ENCODE results near the gene ANO9.
"Not testable (repeated sequence)": the region's sequence is repeated elsewhere in the genome, so short reads cannot be mapped to it uniquely, and the experiment has no call there.

ANO9 gene

DNA sequence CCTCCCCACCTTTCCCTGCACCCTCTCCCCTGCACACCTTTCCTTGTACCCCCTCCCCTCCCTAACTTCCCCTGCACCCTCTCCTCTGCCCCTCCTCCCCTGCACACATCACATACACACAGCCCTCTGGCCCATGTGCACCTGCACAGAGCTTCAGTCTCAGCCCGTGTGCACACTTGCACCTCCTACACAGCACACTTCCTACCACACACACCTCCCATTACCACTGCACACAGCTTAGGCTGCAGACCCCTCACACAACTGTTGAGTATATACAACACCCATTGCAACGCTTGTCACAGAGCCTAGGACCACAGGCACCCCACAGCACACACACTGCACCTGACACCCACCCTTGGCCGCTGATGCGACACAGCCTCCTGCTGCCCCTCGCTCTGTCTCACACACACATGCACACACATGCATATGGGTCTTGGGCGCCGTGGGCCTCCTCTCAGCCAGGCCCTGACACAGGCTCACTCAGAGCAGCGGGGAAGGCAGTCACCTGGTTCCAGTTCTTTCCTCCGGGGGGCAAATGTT lies 27.4 kb downstream of the ANO9 start:
- DNase-seq, result no peak

DNA sequence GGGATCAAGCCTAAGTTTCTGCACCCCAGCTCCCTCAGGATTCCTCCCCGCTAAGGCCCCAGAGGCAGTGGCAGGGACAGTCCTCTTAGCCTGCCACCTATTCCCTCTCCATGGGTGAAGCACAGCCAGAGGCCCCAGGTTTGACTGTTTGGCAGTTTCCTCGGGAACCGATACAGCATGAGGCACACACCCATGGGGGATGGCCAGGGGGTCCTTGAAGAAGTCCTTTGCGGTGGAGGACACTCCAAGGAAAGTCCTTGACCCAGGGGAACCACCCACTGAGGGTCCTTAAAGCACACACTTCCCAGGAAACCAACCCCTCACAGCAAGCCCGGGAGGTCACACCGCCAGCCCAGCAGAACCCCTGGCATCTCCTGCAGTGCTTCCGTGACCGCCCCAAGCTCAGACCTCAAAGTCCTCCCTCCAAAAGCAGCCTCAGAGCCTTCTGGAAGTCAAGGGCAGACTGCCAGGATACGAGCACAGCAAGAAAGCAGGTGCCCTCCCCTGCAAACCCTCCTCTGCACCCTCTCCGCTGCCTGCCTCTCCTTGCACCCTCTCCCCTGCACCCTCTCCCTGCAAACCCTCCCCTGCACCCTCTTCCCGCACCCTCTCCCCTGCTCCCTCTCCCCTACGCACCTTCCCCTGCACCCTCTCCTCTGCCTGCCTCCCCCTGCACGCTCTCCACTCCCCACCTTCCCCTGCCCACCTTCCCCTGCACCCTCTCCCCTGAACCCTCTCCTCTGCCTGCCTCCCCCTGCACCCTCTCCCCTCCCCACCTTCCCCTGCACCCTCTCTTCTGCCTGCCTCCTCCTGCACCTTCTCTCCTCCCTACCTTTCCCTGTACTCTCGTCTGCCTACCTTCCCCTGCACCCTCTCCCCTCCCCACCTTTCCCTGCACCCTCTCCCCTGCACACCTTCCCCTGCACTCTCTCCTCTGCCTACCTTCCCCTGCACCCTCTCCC lies 28.4 kb downstream of the ANO9 start:
- no peak for DNase-seq

DNA sequence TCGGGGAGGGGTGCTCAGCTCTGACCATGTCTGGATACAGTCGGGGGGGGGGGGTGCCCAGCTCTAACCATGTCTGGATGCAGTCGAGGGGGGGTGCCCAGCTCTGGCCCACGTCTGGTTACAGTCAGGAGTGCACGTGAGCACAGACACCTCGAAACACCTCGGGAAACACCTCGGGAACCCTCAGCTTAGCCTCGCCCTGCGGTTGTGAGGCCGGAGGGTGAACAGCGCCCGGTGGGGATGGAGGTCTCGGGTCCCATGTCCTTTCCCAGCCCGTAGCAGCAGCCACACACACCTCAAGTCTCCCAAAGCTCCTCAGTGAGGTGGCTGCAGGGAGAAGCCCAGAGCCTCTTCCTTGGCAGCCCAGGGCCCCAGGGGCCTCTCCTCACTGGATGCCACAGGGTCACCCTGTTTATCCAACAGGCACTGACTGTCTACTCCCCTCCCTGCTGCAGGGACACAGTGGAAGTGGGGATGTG lies 29.1 kb downstream of the ANO9 start:
- DNase-seq, result no peak

DNA sequence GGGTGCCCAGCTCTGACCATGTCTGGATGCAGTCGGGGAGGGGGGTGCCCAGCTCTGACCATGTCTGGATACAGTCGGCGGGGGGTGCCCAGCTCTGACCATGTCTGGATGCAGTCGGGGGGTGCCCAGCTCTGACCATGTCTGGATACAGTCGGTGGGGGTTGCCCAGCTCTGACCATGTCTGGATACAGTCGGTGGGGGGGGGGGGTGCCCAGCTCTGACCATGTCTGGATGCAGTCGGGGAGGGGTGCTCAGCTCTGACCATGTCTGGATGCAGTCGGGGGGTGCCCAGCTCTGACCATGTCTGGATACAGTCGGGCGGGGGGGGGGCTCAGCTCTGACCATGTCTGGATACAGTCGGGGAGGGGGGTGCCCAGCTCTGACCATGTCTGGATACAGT lies 30.3 kb downstream of the ANO9 start:
- not testable (repeated sequence) for DNase-seq

DNA sequence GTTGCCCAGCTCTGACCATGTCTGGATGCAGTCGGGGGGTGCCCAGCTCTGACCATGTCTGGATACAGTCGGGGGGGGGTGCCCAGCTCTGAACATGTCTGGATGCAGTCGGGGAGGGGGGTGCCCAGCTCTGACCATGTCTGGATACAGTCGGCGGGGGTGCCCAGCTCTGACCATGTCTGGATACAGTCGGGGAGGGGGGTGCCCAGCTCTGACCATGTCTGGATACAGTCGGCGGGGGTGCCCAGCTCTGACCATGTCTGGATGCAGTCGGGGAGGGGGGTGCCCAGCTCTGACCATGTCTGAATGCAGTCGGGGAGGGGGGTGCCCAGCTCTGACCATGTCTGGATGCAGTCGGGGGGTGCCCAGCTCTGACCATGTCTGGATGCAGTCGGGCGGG lies 31.1 kb downstream of the ANO9 start:
- DNase-seq, result not testable (repeated sequence)

DNA sequence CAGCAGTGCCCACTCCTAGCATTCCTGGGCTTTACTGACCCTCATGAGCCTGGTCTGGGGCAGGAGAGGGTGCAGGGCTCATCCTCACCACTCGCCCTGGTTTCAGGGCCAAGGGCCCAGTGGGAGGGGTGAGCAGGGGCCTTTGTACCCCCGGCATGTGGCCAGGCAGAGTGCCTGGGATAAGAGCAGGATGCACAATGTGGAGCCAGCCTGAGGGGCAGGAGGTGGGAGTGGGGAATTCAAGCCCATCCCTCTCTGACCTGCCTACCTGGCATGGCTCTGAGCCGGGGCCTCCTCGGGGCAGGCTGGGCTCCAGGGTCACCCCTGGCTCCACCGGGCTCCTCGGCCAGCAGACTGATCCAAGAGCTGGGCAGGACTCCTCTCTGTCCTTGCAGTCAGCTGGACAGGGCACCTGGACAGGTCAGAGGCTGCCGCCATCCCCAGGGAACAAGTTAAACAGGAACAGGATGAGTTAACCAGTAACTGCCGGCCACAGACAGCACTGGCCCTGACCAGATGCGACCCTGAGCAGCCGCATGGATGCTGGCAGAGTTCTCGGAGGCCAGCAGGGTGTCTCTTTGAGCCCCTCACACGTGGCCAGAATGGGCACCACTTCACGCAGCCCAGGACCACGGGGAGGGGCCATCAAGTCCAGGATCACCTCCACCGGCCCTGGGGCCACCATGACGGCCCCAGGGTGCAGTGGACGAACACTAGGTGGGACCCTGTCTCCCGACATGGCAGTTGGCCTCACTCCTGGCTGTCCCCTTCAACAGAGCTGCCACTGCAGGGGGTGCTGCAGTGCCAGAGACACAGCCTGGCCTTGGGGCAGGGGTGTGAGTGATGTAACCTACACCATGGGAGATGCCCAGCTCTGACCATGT lies 32.0 kb downstream of the ANO9 start:
- DNase-seq, result no peak

DNA sequence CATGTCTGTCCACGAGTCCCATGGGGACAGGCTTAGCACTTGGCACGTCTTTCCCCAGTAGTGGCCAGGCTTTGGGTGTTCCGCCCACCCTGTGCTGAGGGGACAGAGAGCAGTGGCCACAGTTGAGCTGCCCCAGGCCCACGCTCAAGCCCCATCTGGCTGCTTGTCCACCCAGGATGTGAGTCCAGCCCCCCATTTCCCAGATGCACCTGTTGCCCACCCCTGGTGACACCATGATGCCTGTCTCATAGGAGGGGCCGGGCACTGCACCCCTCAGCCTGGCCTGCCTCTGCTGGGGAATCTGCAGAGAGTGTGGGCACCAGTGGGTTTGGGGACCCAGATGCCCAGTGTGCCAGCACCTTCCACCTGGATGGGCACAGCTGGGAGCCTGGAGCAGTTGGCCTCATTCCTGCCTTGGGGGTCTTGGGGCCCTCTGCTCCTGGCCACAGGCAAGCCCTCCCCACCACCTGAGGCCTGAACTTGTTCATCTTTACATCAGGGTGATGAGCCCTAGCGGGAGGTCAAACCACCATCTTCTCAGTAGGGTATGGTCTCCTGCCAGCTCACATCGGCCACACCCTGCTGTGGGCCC lies 32.7 kb downstream of the ANO9 start:
- DNase-seq, result no peak

DNA sequence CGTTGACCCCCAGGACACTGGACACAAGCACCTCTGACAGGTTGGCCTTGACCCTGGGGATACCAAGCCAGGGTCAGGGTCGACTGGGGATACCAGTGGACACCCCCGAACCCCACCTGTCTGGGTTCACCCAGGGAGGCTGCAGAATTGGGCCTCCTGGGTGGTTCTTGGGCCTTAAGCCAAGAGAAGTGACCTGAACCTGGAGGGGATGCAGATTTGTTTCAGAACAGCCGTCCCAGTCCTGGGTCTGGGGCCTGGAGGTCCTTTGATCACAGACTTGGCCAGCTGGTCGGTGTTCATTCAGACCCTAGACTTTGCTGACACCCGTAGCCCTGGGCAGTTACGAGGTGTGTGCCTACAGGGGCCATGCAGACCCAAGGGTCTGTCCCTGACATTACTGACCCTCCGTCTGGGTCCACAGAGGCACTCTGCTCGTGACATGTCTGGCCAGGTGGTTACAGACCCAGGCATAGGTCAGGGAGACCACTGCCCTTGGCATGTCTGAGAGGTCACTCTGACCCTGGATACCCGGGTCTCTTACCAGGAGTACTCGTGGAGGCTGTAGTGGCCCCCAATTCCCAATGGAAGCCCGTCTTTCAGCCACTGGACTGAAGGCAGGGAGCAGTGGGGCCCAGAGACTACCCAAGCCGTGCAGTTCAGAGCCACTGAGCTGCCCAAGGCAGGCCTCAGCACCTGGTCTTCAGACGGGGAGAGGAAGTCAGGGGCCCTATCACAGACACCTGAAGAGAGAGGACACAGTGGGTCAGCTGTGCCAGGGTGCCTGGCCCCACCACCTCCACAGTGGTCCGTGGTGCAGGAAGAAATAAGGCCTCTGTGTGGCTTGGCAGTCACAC lies 33.4 kb downstream of the ANO9 start:
- DNase-seq, result no peak

DNA sequence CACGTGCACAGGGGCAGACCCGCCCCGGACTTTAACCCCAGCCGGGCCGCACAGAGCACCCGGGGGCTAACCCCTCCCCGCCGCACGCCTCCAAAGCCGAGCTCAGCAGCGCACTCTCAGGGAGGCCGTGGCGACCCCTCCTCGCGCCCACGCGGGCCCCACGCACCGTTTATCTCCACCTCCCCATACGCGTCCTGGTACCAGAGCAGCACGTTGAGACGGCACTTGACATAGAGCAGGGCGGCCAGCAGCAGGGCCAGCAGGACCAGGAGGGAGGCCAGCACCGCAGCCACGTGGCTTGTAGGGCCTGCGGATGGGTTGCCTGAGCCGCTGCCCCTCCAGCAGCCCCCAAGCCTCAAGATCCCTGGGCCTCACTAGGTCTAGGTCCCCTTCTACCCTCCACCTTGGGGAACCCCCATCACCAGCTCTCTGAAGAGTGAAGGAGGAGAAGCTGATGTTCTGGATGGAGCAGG lies 34.1 kb downstream of the ANO9 start:
- no peak for DNase-seq

DNA sequence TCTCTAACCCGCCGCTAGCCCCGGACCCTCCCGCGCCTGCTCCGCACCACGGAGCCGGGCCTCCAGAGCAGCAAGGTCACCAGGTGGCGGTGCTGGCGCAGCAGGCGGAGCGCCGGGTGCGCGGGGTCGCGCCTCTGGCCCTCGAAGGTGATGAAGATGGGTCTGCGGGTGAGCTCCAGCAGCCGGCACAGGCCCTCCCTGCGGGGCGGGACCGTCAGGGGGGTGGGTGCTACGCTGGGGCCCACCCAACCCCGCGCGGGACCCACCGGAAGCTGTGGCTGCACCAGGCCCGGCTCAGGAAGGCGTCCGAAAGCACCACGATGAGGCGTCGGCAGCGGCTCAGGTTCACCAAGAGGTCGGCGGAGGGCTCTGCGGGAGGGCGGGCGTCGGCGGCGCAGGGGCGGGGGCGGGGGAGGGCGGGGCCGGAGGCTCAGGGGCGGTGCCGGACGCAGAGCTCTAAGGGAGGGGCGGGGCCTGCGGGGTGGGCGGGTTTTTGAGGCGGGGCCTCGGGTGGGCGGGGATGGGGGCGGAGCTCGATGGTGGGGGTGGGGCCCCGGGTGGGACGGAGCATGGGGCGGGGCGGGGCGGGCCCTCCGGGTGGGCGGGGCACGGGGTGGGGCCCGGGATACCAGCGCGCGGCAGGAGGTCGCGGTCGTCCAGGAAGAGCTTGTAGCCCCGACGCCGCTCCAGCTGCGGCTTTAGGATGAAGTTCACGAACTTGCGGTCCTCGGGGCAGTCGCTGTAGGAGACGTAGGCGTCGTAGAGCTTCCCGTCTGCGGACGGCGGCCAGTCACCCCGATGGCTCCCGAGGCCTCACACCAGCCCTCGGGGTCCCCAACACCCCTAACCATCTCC lies 34.8 kb downstream of the ANO9 start:
- DNase-seq, result peak; percentile 91

DNA sequence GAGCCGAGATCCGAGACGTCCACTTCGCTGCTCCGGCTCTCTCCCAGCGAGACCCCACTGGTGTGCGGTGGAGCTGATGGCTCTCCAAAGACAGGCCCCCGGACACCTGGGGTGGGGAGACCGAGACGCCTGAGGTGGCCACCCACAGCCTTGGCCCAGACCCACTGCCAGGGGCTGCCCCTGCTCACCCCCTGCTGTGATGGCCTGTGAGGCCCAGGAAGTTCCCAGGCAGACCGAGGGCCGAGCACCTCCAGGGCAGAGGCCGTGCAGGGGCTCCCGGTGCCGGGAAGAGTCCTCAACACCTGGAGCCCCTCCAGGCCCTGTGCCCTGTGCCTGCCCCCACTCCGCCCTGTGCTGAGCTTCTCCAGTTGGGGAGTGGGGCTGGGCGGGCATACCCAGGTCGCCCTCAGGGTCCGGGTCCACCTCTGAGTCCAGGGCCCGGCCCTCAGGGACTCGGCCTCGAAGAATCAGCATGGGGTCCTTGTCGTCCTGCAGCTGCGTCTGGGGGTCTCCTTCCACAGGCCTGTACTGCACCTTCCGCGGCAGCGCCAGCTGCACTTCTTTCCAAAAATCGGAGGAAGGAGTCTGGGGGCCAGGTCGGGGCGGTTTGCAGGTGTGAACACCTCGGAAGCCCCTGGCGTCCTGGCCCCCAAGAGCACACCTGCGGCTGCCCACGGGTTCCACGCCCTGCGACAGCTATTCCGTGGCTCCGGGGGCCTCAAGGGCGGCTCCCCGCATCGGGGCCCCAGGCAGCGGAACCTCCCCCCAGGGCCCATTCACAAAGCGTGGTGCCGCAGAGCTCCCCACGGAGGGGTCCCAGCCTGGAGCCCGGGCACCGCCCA lies 35.6 kb downstream of the ANO9 start:
- DNase-seq, result no peak

DNA sequence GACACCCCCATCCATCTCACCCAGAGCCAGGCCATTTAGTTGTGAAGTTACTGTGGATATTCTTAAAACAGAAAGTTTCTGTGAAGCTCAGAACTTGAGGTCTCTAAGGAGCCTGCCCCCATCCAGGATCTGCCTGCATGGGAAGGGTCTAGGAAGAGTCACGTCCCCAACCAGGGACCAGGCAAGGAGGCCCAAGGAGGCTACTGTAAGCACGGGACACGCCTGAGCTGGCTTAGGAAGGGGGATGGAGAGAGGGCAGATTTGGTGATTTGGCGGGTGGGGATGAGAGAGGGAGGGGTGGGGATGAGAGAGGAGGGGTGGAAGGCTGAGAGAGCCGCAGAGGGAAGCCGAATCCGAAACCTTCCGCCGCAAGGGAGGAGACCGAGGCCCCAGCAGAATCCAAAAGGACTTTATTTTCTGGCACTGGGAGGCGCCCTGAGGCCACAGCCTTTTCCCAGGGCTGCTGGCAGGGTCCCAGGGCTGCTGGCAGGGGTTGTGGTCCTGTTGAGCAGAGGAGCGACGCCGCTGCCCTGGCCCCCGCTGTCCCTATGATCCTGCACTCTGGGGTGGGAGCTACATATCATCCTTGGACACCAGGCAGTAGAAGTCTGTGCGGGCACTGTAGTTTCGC lies 36.4 kb downstream of the ANO9 start:
- DNase-seq, result no peak

DNA sequence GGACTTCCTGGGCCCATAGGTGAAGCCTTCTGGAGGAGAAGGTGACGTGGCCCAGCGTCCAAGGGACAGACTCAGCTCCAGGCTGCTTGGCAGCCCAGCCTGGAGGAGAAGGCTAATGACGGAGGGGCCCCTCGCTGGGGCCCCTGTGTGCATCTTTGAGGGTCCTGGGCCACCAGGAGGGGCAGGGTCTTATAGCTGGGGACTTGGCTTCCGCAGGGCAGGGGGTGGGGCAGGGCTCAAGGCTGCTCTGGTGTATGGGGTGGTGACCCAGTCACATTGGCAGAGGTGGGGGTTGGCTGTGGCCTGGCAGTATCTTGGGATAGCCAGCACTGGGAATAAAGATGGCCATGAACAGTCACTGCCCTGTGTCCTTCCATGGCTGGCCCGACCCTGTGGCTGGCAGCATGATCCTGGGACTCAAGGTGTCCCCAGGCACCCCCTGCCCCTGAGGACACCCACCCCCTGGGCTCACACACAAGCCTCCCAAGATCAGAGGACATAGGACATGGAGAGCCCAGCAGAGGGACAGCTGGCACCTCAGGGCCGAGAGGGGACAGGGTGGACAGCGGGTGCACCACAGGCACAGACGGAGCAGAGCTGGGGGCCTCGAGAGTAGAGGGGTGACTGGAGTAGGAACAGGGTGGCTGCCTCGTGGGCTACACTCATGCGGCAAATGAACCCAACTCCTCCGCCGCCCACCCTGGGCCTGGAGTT lies 37.1 kb downstream of the ANO9 start:
- DNase-seq, result no peak

DNA sequence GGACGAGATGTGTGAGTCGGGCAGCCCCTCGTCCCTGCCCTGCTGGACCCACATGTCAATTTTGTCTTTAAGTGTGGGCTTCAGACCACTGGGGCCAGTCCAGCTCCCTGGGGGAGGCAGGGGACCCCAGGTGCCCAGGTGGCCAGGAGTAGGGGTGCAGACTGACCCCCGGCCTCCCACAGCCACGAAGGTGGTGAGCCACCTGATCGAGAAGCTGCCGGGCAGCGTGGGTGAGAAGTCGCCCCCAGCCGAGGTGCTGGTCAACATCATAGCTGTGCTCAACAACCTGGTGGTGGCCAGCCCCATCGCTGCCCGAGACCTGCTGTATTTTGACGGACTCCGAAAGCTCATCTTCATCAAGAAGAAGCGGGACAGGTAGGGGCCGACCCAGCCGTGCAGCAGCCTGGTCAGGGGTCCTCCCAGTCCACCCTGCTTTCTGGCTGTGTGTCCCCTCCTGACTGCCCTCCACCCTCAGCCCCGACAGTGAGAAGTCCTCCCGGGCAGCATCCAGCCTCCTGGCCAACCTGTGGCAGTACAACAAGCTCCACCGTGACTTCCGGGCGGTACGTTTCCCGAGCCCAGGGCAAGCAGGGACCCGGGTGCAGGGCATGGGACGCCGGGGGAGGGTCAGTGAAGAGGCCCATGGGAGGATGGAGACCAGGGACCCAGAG lies 37.9 kb downstream of the ANO9 start:
- DNase-seq, result no peak

DNA sequence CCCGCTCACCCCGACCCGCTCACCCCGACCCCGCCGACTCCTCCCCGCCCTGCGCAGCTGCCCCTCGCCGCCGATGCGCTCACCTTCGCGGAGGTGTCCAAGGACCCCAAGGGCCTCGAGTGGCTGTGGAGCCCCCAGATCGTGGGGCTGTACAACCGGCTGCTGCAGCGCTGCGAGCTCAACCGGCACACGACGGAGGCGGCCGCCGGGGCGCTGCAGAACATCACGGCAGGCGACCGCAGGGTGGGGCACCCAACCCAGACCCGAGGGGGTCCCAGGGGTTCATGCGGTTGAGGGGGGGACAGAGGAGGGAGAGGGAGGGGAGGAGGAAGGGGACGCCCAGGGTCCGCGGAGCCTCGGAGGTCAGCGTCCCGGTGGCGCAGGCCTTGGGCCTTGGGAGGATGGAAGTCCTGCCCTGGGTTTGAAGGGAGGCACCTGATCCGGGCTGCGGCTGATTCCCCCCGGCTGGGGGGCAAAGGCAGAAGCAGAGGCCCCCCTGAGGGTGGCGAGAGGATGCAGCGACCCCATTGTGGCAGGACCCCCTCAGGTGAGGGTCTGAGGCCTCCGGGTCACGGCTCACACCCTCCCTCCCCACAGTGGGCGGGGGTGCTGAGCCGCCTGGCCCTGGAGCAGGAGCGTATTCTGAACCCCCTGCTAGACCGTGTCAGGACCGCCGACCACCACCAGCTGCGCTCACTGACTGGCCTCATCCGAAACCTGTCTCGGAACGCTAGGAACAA lies 38.6 kb downstream of the ANO9 start:
- DNase-seq, result no peak

DNA sequence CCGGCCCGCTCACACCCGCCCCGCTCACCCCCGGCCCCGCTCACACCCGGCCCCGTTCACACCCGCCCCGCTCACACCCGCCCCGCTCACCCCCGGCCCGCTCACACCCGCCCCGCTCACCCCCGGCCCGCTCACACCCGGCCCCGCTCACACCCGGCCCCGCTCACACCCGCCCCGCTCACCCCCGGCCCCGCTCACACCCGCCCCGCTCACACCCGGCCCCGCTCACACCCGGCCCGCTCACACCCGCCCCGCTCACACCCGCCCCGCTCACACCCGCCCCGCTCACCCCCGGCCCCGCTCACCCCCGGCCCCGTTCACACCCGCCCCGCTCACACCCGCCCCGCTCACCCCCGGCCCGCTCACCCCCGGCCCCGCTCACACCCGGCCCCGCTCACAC lies 40.6 kb downstream of the ANO9 start:
- not testable (repeated sequence) for DNase-seq

DNA sequence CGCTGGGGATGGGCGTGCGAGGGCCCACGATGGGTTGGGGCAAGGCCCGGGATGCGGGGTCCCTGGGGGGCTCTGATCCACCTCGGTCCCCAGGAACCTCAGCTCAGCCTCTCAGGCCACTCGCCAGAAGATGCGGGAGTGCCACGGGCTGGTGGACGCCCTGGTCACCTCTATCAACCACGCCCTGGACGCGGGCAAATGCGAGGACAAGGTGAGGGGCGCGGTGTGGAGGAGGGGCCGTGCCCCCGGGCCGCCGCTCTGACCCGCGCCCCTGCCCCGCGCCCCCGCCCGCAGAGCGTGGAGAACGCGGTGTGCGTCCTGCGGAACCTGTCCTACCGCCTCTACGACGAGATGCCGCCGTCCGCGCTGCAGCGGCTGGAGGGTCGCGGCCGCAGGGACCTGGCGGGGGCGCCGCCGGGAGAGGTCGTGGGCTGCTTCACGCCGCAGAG lies 41.5 kb downstream of the ANO9 start:
- DNase-seq, result no peak

Data from fibroblast of skin of right biceps (primary cell).